ENCODE results near the gene FRMPD4.

DNA sequence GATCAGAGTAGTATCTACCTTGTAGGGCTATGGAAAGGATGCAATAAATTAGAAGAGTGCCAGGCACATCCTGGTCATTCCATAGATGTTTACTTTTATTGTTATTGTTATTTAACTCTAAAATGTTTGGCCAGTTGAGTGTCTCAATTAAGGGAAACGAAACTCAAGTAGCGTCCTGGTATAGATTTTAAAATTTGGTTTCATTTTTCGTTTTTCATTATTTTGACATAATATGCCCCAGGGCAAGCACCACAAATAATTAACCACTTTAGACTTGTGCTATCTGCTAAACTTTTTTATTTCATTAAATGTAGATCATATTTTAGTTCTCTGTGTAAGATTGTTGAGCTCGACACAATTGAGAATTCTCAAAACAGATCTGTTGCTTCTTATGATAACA is 473.2 kb downstream of the FRMPD4 start:
- TF ChIP-seq POLR2A (IDR thresholded peaks at IDR 0.05; ENCODE audit: insufficient read depth in 1 of 2, low read depth in 2 of 2, low read length in 2 of 2) = no peak
- TF ChIP-seq, protein P1, sequence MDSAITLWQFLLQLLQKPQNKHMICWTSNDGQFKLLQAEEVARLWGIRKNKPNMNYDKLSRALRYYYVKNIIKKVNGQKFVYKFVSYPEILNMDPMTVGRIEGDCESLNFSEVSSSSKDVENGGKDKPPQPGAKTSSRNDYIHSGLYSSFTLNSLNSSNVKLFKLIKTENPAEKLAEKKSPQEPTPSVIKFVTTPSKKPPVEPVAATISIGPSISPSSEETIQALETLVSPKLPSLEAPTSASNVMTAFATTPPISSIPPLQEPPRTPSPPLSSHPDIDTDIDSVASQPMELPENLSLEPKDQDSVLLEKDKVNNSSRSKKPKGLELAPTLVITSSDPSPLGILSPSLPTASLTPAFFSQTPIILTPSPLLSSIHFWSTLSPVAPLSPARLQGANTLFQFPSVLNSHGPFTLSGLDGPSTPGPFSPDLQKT (CRISPR knock-in tag; IDR thresholded peaks at IDR 0.05; ENCODE audit: borderline replicate concordance) = no peak
- TF ChIP-seq ZNF746 (CRISPR knock-in tag; IDR thresholded peaks at IDR 0.05) = no peak
- TF ChIP-seq ARNTL (CRISPR knock-in tag; IDR thresholded peaks at IDR 0.05) = no peak
- TF ChIP-seq, protein P2, sequence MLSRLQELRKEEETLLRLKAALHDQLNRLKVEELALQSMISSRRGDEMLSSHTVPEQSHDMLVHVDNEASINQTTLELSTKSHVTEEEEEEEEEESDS (CRISPR knock-in tag; IDR thresholded peaks at IDR 0.05; ENCODE audit: borderline replicate concordance) = no peak
- no peak for TF ChIP-seq TAF1 (CRISPR knock-in tag; IDR thresholded peaks at IDR 0.05)
- TF ChIP-seq, protein P3, sequence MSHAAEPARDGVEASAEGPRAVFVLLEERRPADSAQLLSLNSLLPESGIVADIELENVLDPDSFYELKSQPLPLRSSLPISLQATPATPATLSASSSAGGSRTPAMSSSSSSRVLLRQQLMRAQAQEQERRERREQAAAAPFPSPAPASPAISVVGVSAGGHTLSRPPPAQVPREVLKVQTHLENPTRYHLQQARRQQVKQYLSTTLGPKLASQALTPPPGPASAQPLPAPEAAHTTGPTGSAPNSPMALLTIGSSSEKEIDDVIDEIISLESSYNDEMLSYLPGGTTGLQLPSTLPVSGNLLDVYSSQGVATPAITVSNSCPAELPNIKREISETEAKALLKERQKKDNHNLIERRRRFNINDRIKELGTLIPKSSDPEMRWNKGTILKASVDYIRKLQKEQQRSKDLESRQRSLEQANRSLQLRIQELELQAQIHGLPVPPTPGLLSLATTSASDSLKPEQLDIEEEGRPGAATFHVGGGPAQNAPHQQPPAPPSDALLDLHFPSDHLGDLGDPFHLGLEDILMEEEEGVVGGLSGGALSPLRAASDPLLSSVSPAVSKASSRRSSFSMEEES (CRISPR knock-in tag; IDR thresholded peaks at IDR 0.05) = no peak

Measured in HepG2 (cell line).